Stimulated activated memory B cell treated with anti-CD40 and anti-IgM and Interleukin-4, amounts not matched to agents 10 μg/mL and 1 μg/mL and 100 μg/mL, for 72 hours (primary cell): Measurements from ENCODE around the gene SIPA1L3.

Experiments used
- ATAC-seq: fragments of 150-1000 bp; cut with Tn5 transposase; 2 replicates; pipeline ENCODE4 v1.10.0; 2021
- H3K27ac Mint-ChIP-seq: one replicate; pipeline ENCODE4 v1.8.0; 2022; ENCODE audit warnings: mild to moderate bottlenecking, mixed read lengths
- H3K27me3 Mint-ChIP-seq: one replicate; pipeline ENCODE4 v1.8.0; 2022; ENCODE audit warnings: mixed read lengths
- H3K36me3 Mint-ChIP-seq: one replicate; pipeline ENCODE4 v1.8.0; 2022; ENCODE audit warnings: mixed read lengths
- H3K4me1 Mint-ChIP-seq: one replicate; pipeline ENCODE4 v1.8.0; 2022; ENCODE audit warnings: mixed read lengths
- H3K4me3 Mint-ChIP-seq: one replicate; pipeline ENCODE4 v1.8.0; 2022; ENCODE audit warnings: mild to moderate bottlenecking, moderate library complexity, mixed read lengths
- H3K9me3 Mint-ChIP-seq: one replicate; pipeline ENCODE4 v1.8.0; 2022; ENCODE audit warnings: mixed read lengths

Gene SIPA1L3

GRCh38 chr19:38095411-38096308 lies 188.7 kb downstream of the SIPA1L3 start:
- Mint-ChIP-seq H3K27ac (peak overlapping the region; percentile 88), H3K9me3 (no peaks in the 10 kb centered on the region), H3K4me1 (peaks cover 23% of the 10 kb centered on the region), H3K36me3 (peaks cover 46% of the 10 kb centered on the region), H3K27me3 (no peaks in the 10 kb centered on the region), H3K4me3 (no peak overlapping the region)
- ATAC-seq: peak; percentile 72

DNA sequence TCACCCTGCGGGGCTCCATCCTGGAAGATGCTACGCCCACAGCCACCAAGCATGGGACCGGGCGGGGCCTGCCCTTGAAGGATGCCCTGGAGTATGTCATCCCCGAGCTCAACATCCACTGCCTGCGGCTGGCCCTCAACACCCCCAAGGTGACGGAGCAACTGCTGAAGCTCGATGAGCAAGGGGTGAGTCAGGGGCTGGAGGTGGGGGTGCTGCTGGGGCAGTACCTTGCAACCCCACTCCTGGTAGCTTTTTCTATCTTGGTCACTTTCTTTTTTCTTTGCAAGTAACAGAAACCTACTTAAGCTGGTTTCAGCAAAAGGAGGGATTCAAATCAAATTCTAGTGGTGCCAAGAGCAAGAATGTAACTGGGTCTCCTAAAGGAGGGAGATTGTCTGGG lies 193.0 kb downstream of the SIPA1L3 start:
- Mint-ChIP-seq H3K9me3 (no peaks in the 10 kb centered on the region), H3K4me1 (peaks cover 23% of the 10 kb centered on the region), H3K27ac (no peak overlapping the region), H3K36me3 (peaks cover 61% of the 10 kb centered on the region), H3K27me3 (no peaks in the 10 kb centered on the region), H3K4me3 (no peak overlapping the region)
- no peak for ATAC-seq

DNA sequence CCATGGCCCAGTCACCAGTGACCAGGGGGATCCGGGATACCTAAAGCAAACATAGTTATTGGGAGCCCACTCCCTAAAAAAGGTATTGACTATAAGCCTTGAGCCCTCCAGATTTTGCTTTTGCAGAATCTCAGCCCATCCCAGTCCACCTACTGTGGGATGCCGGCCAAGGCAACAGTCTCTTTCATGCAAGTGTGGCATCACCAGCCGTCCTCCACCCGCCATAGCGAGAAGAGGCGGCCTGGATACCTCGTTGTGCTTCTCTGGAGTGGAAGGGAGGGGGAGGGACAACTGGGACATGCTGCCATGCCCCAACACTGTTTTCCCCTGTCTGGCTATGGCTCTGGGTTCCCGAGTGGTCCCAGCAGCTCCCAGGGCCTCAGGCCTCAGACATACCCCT lies 193.6 kb downstream of the SIPA1L3 start:
- H3K9me3 Mint-ChIP-seq: no peaks in the 10 kb centered on the region
- H3K27ac Mint-ChIP-seq: no peak overlapping the region
- H3K27me3 Mint-ChIP-seq: no peaks in the 10 kb centered on the region
- ATAC-seq: no peak
- peaks cover 61% of the 10 kb centered on the region for H3K36me3 Mint-ChIP-seq
- peaks cover 17% of the 10 kb centered on the region for H3K4me1 Mint-ChIP-seq
- no peak overlapping the region for H3K4me3 Mint-ChIP-seq

GRCh38 chr19:38101723-38102122 lies 194.7 kb downstream of the SIPA1L3 start:
- no peak overlapping the region for H3K4me3 Mint-ChIP-seq
- no peaks in the 10 kb centered on the region for H3K9me3 Mint-ChIP-seq
- H3K4me1 Mint-ChIP-seq: peaks cover 5% of the 10 kb centered on the region
- no peak for ATAC-seq
- no peak overlapping the region for H3K27ac Mint-ChIP-seq
- peaks cover 66% of the 10 kb centered on the region for H3K36me3 Mint-ChIP-seq
- no peaks in the 10 kb centered on the region for H3K27me3 Mint-ChIP-seq

DNA sequence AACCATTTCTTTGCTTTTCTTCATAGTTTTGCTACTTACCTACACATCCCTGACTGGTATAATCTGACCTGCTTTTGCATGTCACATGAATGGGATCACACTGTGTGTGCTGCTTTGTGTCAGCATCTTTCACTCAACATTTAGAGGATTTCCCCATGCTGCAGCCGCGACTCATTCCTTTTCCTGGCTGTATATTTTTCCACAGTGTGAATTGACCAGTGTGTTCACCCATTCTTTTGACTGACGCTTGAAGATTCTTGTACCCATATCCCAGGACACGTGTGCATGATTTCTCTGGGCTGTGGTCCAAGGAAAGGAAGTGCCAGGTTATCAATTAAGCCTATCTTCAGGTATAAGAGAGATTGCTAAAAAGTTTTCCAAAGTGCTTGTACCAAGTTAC lies 198.6 kb downstream of the SIPA1L3 start:
- Mint-ChIP-seq H3K36me3 (peaks cover 65% of the 10 kb centered on the region), H3K4me1 (no peaks in the 10 kb centered on the region), H3K4me3 (no peak overlapping the region), H3K27ac (no peak overlapping the region), H3K27me3 (no peaks in the 10 kb centered on the region), H3K9me3 (no peaks in the 10 kb centered on the region)
- no peak for ATAC-seq

DNA sequence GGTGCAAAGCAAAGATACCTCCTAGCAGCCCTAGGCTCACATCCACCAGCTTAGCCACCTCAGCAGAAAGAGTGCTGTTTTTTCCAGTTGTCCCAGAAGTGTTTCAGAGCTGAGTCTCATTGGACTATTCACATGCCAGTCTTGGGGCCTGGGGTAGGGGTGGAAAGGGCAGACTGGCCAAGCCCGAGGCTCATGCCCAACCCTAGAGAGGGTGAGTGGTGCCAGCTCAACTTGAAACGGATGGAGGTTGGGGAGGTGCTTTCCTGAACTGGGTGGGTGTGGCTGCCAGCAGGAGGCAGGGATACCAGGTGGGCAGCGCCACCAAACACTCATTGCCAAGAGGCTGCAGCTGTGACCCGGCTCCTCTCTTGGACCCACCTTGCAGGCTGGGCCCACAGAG lies 200.1 kb downstream of the SIPA1L3 start:
- ATAC-seq: no peak

DNA sequence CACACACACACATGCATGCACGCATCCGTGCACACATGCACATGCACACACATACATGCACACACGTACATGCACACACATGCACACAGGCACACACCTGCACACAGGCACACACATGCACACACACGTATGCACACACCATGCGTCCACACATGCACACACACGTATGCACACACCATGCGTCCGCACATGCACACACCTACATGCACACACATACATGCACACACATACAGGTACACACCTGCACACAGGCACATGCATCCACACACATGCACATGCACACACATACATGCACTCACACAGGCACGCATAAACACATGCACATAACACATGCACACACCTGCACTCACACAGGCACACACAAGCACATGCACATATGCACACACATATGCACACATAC lies 204.9 kb downstream of the SIPA1L3 start:
- Mint-ChIP-seq H3K27ac (no peak overlapping the region), H3K4me1 (no peaks in the 10 kb centered on the region), H3K27me3 (no peaks in the 10 kb centered on the region), H3K4me3 (no peak overlapping the region), H3K9me3 (no peaks in the 10 kb centered on the region), H3K36me3 (peaks cover 63% of the 10 kb centered on the region)
- ATAC-seq: no peak

More for the DNA sequence above, 200.1 kb downstream of the SIPA1L3 start:
- H3K27ac Mint-ChIP-seq: peak overlapping the region; percentile 64
- H3K9me3 Mint-ChIP-seq: no peaks in the 10 kb centered on the region
- H3K36me3 Mint-ChIP-seq: peaks cover 73% of the 10 kb centered on the region
- no peaks in the 10 kb centered on the region for H3K27me3 Mint-ChIP-seq
- no peaks in the 10 kb centered on the region for H3K4me1 Mint-ChIP-seq
- no peak overlapping the region for H3K4me3 Mint-ChIP-seq

DNA sequence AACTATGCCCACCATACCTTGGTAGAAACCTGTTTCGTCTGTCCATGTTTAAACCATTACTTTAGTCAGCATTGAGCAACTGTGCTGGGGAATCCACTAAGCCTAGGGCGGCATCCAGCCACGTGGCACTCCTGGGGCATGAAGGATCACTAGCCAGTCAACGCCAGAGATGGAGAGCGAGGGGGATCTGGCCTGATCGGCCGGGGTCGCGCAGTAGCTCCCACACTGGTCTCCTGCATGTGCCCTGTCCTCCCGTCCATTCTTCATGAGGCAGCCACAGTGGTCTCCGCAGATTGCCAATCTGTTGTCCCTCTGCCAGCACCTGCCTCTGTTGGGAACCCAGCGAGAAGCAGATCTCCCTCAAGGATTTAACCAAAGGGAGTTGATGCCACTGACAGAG lies 207.6 kb downstream of the SIPA1L3 start:
- Mint-ChIP-seq H3K4me3 (no peak overlapping the region), H3K9me3 (no peaks in the 10 kb centered on the region), H3K27me3 (no peaks in the 10 kb centered on the region), H3K4me1 (no peaks in the 10 kb centered on the region), H3K36me3 (peaks cover 67% of the 10 kb centered on the region), H3K27ac (peak overlapping the region; percentile 50)
- no peak for ATAC-seq

DNA sequence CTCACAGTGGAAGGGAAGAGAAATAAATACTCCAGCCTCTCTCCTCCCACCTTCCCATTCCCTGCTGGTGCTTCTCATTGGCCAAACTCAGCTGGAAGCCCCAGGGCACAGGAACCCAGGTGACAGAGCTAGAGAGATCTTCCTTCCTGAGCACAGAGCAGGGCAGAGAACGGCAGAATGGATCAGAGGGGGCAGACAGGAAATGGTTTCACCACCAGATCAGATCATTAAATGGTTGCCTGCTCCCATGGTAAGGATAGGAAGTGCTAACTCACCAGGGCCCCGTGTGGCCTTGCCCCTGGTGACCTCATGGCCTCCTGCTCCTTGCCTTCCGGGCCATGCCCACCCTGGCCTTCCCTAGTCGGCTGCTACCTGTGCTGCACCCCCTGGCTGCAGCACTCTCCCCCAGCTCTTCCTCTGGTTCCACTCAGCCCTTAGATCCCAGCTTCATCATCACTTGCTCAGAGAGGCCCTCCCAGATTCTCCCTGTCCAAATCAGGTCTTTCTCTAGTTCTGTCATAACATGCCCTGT lies 208.3 kb downstream of the SIPA1L3 start:
- Mint-ChIP-seq H3K27me3 (no peaks in the 10 kb centered on the region), H3K4me1 (no peaks in the 10 kb centered on the region), H3K36me3 (peaks cover 69% of the 10 kb centered on the region), H3K9me3 (no peaks in the 10 kb centered on the region), H3K27ac (peak overlapping the region; percentile 50), H3K4me3 (no peak overlapping the region)
- no peak for ATAC-seq

DNA sequence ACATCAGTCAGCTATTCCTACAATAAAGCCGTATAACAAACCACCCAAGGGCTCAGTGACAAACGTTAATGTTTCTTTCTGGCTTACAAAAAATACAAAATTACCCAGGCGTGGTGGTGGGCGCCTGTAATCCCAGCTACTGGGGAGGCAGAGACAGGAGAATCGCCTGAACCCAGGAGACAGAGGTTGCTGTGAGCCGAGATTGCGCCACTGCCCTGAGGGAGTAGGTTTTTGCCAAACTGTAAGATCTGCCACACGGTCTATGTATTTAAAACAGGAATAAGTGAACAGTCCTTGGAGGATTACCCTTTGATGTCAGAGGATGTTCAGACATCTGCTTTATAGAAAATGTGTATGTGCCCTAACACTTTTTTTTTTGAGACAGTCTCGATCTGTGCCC lies 211.2 kb downstream of the SIPA1L3 start:
- H3K27ac Mint-ChIP-seq: peak overlapping the region; percentile 53
- H3K27me3 Mint-ChIP-seq: no peaks in the 10 kb centered on the region
- H3K9me3 Mint-ChIP-seq: peaks cover 4% of the 10 kb centered on the region
- peaks cover 71% of the 10 kb centered on the region for H3K36me3 Mint-ChIP-seq
- no peaks in the 10 kb centered on the region for H3K4me1 Mint-ChIP-seq
- no peak for ATAC-seq
- no peak overlapping the region for H3K4me3 Mint-ChIP-seq

DNA sequence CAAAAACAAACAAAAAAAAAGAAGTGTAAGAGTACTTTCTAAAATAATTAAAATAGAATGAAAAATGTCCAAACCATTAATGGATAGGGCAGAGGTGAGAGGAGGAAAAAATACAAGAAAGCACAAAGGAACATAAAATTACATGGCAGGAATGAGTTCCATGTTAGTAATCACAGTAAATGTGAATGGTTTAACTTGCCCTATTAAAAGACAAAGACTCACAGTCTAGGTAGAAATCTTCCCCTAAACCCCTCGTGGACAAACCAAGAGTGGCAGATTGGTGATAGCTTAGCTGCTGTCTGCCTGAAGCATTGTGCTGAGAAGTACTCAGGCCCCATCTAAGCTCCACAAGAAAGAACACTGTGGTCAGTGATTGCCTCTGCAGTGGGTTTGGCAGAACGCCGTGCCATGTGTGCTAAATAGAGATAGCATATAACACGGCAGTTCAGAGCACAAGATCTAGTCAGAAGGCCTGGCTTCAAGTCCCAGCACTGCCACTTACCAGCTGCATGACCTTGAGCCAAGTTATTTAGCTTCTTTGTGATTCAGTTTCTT lies 213.5 kb downstream of the SIPA1L3 start:
- H3K27ac Mint-ChIP-seq: no peak overlapping the region
- no peaks in the 10 kb centered on the region for H3K27me3 Mint-ChIP-seq
- no peak overlapping the region for H3K4me3 Mint-ChIP-seq
- peaks cover 59% of the 10 kb centered on the region for H3K36me3 Mint-ChIP-seq
- ATAC-seq: no peak
- H3K9me3 Mint-ChIP-seq: peaks cover 4% of the 10 kb centered on the region
- H3K4me1 Mint-ChIP-seq: no peaks in the 10 kb centered on the region

DNA sequence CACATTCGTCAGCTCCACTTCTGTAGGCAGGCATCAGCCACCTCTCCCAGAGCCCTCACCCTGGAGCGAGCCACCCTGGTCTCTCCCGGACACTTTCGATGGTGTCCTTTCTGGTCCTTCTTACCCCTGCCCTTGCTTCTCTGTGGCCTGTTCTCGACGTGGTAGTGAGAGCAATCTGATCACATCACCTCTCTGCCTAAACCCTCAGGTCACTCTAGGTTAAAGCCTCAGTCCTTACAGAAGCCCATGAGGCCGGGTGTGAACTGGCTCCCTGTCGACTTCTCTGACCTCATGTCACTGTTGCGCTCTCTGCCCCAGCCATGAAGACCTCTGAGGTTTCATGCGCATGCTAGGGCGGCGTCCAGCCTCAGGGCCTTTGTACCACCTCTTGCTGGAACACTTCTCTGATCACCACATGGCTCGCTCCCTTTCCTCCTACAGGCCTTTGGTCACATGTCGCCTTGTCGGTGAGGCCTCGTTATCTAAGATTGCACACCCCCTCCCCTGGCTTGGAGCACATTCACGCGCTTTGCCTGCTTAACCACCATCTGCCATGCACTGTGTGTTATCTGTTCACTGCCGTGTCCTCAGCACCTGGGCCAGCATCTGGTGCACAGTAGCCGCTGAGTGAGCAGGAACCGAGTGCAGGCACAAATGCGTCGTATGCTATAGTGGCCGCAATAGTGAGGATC lies 215.5 kb downstream of the SIPA1L3 start:
- Mint-ChIP-seq H3K27ac (no peak overlapping the region), H3K4me3 (no peak overlapping the region), H3K36me3 (peaks cover 60% of the 10 kb centered on the region), H3K9me3 (peaks cover 4% of the 10 kb centered on the region), H3K27me3 (no peaks in the 10 kb centered on the region), H3K4me1 (no peaks in the 10 kb centered on the region)
- ATAC-seq: no peak

- Mint-ChIP-seq H3K4me1 (no peaks in the 10 kb centered on the region), H3K9me3 (peaks cover 4% of the 10 kb centered on the region), H3K27me3 (no peaks in the 10 kb centered on the region), H3K4me3 (no peak overlapping the region), H3K36me3 (peaks cover 42% of the 10 kb centered on the region), H3K27ac (no peak overlapping the region)
- no peak for ATAC-seq
These were observed 218.2 kb downstream of the SIPA1L3 start for GRCh38 chr19:38125238-38125637.

DNA sequence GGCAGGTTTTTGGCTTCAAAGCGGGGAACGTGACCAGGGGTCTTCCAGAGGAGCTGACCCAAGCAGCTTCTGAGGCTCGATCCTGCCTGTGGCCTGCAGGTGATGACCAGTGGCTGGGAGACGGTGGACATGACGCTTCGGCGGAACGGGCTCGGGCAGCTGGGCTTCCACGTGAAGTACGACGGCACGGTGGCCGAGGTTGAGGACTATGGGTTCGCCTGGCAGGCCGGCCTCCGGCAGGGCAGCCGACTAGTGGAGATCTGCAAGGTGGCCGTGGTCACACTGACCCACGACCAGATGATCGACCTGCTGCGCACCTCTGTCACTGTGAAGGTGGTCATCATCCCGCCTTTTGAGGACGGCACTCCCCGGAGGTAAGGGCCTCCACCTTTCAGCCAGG lies 223.4 kb downstream of the SIPA1L3 start:
- H3K27ac Mint-ChIP-seq: no peak overlapping the region
- H3K27me3 Mint-ChIP-seq: no peaks in the 10 kb centered on the region
- H3K9me3 Mint-ChIP-seq: no peaks in the 10 kb centered on the region
- no peak for ATAC-seq
- peaks cover 39% of the 10 kb centered on the region for H3K36me3 Mint-ChIP-seq
- no peaks in the 10 kb centered on the region for H3K4me1 Mint-ChIP-seq
- H3K4me3 Mint-ChIP-seq: no peak overlapping the region

DNA sequence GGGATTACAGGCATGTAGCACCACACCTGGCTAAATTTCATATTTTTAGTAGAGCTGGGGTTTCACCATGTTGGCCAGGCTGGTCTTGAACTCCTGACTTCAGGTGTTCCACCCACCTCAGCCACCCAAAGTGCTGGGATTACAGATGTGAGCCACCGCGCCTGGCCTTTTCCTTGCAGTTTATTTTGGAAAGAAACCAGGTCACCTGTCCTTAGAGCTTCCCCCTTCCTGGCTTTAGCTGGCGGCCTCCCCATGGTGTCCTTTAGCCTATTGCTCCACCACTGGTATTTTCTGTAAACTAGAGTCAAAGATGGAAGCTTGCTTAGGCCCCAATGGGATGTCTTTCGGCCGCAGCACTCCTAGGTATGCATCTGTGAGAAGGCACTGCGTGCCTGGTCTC lies 225.8 kb downstream of the SIPA1L3 start:
- H3K36me3 Mint-ChIP-seq: peaks cover 37% of the 10 kb centered on the region
- no peak overlapping the region for H3K27ac Mint-ChIP-seq
- ATAC-seq: no peak
- H3K27me3 Mint-ChIP-seq: no peaks in the 10 kb centered on the region
- H3K9me3 Mint-ChIP-seq: no peaks in the 10 kb centered on the region
- no peak overlapping the region for H3K4me3 Mint-ChIP-seq
- H3K4me1 Mint-ChIP-seq: no peaks in the 10 kb centered on the region
